HepG2 (cell line): ENCODE data around the gene ZBTB46. TPM values are rescaled to one million over a fixed set of nuclear protein-coding genes. Genes with fewer than 3 reads are reported as not detected.

ENCODE experiments used
- ATF7 ChIP-seq, 2 experiments: fragments of 450-650 bp in 1 of 2; sonication (generic) in 1 of 2; formaldehyde crosslinking in 1 of 2; IDR thresholded peaks; 2 replicates each; pipeline versions ENCODE4 v1.4.0 to v1.6.1; 2016 to 2020; ENCODE audit warnings: antibody characterized with exemption in 1 of 2, mild to moderate bottlenecking in 1 of 2, missing genetic modification reagents in 1 of 2
- CEBPZ ChIP-seq: IDR thresholded peaks from 2 replicates; pipeline ENCODE4 v1.6.1; 2012; ENCODE audit warnings: low read length, improper control_type of control experiment
- LRRFIP1 ChIP-seq: sonication (generic); formaldehyde crosslinking; conservative IDR thresholded peaks from 2 replicates; pipeline ENCODE4 v1.4.0; 2020; ENCODE audit warnings: missing genetic modification reagents
- PLSCR1 ChIP-seq: sonication (generic); formaldehyde crosslinking; IDR thresholded peaks from 2 replicates; pipeline ENCODE4 v1.5.0; 2020; ENCODE audit warnings: missing genetic modification reagents, mild to moderate bottlenecking, borderline replicate concordance
- ZBTB3 ChIP-seq: sonication (generic); formaldehyde crosslinking; IDR thresholded peaks from 2 replicates; pipeline ENCODE4 v1.4.0; 2020; ENCODE audit warnings: low read depth, mild to moderate bottlenecking, moderate library complexity, missing genetic modification reagents, borderline replicate concordance
- ZHX2 ChIP-seq, 2 experiments: sonication (generic) in 1 of 2; formaldehyde crosslinking in 1 of 2; IDR thresholded peaks; 2 replicates each; pipeline versions ENCODE4 v1.6.1 to v1.9.0; 2014 to 2022; ENCODE audit warnings: antibody characterized with exemption in 1 of 2, borderline replicate concordance in 1 of 2, inconsistent platforms in 1 of 2, low read depth in 1 of 2, missing genetic modification reagents in 1 of 2
- ZNF235 ChIP-seq: sonication (generic); formaldehyde crosslinking; IDR thresholded peaks from 2 replicates; pipeline ENCODE4 v1.8.1; 2023; ENCODE audit warnings: mild to moderate bottlenecking, missing genetic modification reagents, borderline replicate concordance
- ZNF317 ChIP-seq: sonication (generic); formaldehyde crosslinking; IDR thresholded peaks from 2 replicates; pipeline ENCODE4 v1.5.0; 2020; ENCODE audit warnings: mild to moderate bottlenecking, missing genetic modification reagents
- ZNF580 ChIP-seq: IDR thresholded peaks from 2 replicates; pipeline ENCODE4 v1.6.1; 2016; ENCODE audit warnings: low read depth, borderline replicate concordance
- ZNF704 ChIP-seq: sonication (generic); formaldehyde crosslinking; IDR thresholded peaks from 2 replicates; pipeline ENCODE4 v1.8.1; 2023; ENCODE audit warnings: mild to moderate bottlenecking, inconsistent platforms, moderate library complexity, missing genetic modification reagents, borderline replicate concordance
- polyA plus RNA-seq, 8 experiments: library from polyadenylated mRNA; depleted of rRNA in 3 of 8; stranded (reverse) in 7 of 8; unstranded in 1 of 8; fragments of >200 nt; fragmentation: Illumina TruSeq in 4 of 8; extraction: Trizol in 4 of 8; gene quantifications; 2 replicates each; pipeline versions ENCODE4 v1.2.1 to v1.2.3, GENCODE V29; 2011 to 2016; ENCODE audit warnings: low read depth in 4 of 8, missing spikeins in 1 of 8, mixed read lengths in 1 of 8; ENCODE audit not compliant: insufficient read depth in 1 of 8
- total RNA-seq, 5 experiments: library from RNA; depleted of rRNA; stranded (reverse); fragments of >200 nt; fragmentation: Illumina TruSeq; extraction: Trizol; gene quantifications; 2 replicates each; pipeline ENCODE4 v1.2.3, GENCODE V29; 2016; ENCODE audit warnings: low read depth in 1 of 5

ZBTB46 gene
- total and polyA plus RNA-seq, 2 of the 13 experiments (the other 11 are each of a cell fraction or from before 2014, with no cell fraction given): 1.6 to 13.5 TPM

GRCh38 chr20:63740627-63741353 is 90.3 kb downstream of the ZBTB46 start (continued):
- TF ChIP-seq LRRFIP1 (CRISPR knock-in tag) (0 out of 2 replicates have a peak, but pooled peaks have one; percentile 40), ATF7 (IDR thresholded peaks at IDR 0.05) (no peak), ATF7 (CRISPR knock-in tag; IDR thresholded peaks at IDR 0.05) (no peak; the same call in 1 of the 2 replicates), ZNF580 (CRISPR knock-in tag) (peak; percentile 95), ZHX2 (IDR thresholded peaks at IDR 0.05; ENCODE audit: low read depth) (peak; percentile 47; the same call in 1 of the 2 replicates), ZHX2 (CRISPR knock-in tag; IDR thresholded peaks at IDR 0.05; ENCODE audit: borderline replicate concordance) (peak; percentile 87), ZNF235 (peak; percentile 82), PLSCR1 (CRISPR knock-in tag) (no peak), ZNF317 (CRISPR knock-in tag) (peak; percentile 87; the same call in 1 of the 2 replicates), ZBTB3 (peak; percentile 82; the same call in 1 of the 2 replicates), ZNF704 (CRISPR knock-in tag) (peak; percentile 91), CEBPZ (no peak)
